K562 (cell line): ENCODE data around the gene MAL. TPM values are rescaled to one million over a fixed set of nuclear protein-coding genes. Genes with fewer than 3 reads are reported as not detected.

Experiments
- CBFA2T2 ChIP-seq: fragments of 450-650 bp; conservative IDR thresholded peaks from 2 replicates; pipeline ENCODE4 v1.6.1; 2017; ENCODE audit warnings: mild to moderate bottlenecking
- CBFB ChIP-seq: sonication (generic); formaldehyde crosslinking; IDR thresholded peaks from 2 replicates; pipeline ENCODE4 v1.4.0; 2020; ENCODE audit warnings: mild to moderate bottlenecking, missing genetic modification reagents
- CHCHD3 ChIP-seq: fragments of 250-450 bp; sonication (Bioruptor Pico); IDR thresholded peaks from 2 replicates; pipeline ENCODE4 v2.1.2; 2022; ENCODE audit warnings: mild to moderate bottlenecking
- CTCF ChIP-seq, 3 experiments: IDR thresholded peaks in 2 of 3; conservative IDR thresholded peaks in 1 of 3; 2 replicates each; pipeline ENCODE4 v1.5.1; 2011 to 2012; ENCODE audit warnings: low read length in 3 of 3, mild to moderate bottlenecking in 3 of 3, control low read depth in 2 of 3, improper control_type of control experiment in 1 of 3, inconsistent platforms in 1 of 3, low read depth in 1 of 3, mixed read lengths in 1 of 3, moderate library complexity in 1 of 3; ENCODE audit not compliant: insufficient read depth in 2 of 3
- CTCFL ChIP-seq: IDR thresholded peaks from 2 replicates; pipeline ENCODE4 v1.6.1; 2011; ENCODE audit warnings: borderline replicate concordance, low read depth, mild to moderate bottlenecking, moderate library complexity, low read length; ENCODE audit not compliant: insufficient read depth, poor library complexity, severe bottlenecking
- HDAC2 ChIP-seq: fragments of 450-650 bp; IDR thresholded peaks from 2 replicates; pipeline ENCODE4 v1.6.1; 2016; ENCODE audit warnings: mild to moderate bottlenecking
- KAT7 ChIP-seq: sonication (generic); formaldehyde crosslinking; IDR thresholded peaks from 2 replicates; pipeline ENCODE4 v1.8.0; 2022; ENCODE audit warnings: missing genetic modification reagents, mild to moderate bottlenecking, borderline replicate concordance
- KLF6 ChIP-seq: fragments of 250-450 bp; sonication (Bioruptor Pico); IDR thresholded peaks from 2 replicates; pipeline ENCODE4 v1.4.0; 2020; ENCODE audit warnings: mild to moderate bottlenecking, moderate library complexity, borderline replicate concordance
- MAZ ChIP-seq, 2 experiments: fragments of 450-650 bp in 1 of 2; sonication (generic) in 1 of 2; formaldehyde crosslinking; IDR thresholded peaks in 1 of 2; conservative IDR thresholded peaks in 1 of 2; 2 replicates each; pipeline versions ENCODE4 v1.4.0 to v1.5.0; 2020; ENCODE audit warnings: mild to moderate bottlenecking in 1 of 2, missing genetic modification reagents in 1 of 2
- NRF1 ChIP-seq, 2 experiments: fragments of 450-650 bp; IDR thresholded peaks in 1 of 2; conservative IDR thresholded peaks in 1 of 2; 2 replicates each; pipeline ENCODE4 v1.6.1; 2014; ENCODE audit warnings: mild to moderate bottlenecking in 2 of 2
- POLR3A ChIP-seq: IDR thresholded peaks from 2 replicates; pipeline ENCODE4 v1.6.1; 2011; ENCODE audit warnings: borderline replicate concordance, mild to moderate bottlenecking, moderate library complexity; ENCODE audit not compliant: insufficient read length, insufficient read depth; ENCODE audit errors: extremely low read depth
- TAF15 ChIP-seq: fragments of 200-400 bp; formaldehyde crosslinking; IDR thresholded peaks from 2 replicates; pipeline ENCODE4 v1.6.1; 2017; ENCODE audit warnings: mild to moderate bottlenecking, low read depth, low read length, moderate library complexity
- THRA ChIP-seq: fragments of 450-650 bp; IDR thresholded peaks from 2 replicates; pipeline ENCODE4 v1.6.1; 2017; ENCODE audit warnings: mild to moderate bottlenecking, moderate library complexity
- ZNF232 ChIP-seq: sonication (generic); formaldehyde crosslinking; IDR thresholded peaks from 2 replicates; pipeline ENCODE4 v1.8.0; 2022; ENCODE audit warnings: mild to moderate bottlenecking, missing genetic modification reagents
- ZNF263 ChIP-seq: sonication (generic); formaldehyde crosslinking; IDR thresholded peaks from 2 replicates; pipeline ENCODE4 v1.8.0; 2022; ENCODE audit warnings: mild to moderate bottlenecking, missing genetic modification reagents, borderline replicate concordance
- ZNF274 ChIP-seq: IDR thresholded peaks from 2 replicates; pipeline ENCODE4 v1.6.1; 2011; ENCODE audit warnings: low read depth, mild to moderate bottlenecking, low read length, moderate library complexity, borderline replicate concordance
- polyA plus RNA-seq, 8 experiments: library from polyadenylated mRNA; depleted of rRNA in 4 of 8; stranded (reverse) in 5 of 8; unstranded in 3 of 8; fragments of >200 nt; fragmentation: Nextera tagmentation in 2 of 8; fragmentation: Illumina TruSeq in 1 of 8; extraction: Ambion mirVana in 2 of 8; extraction: Trizol in 1 of 8; gene quantifications; 2 replicates each; pipeline versions ENCODE4 v1.2.1 to v1.2.3, GENCODE V29; 2011 to 2014; ENCODE audit warnings: inconsistent platforms in 1 of 8, missing spikeins in 1 of 8
- total RNA-seq, 7 experiments: library from RNA; depleted of rRNA in 6 of 7; stranded (reverse); fragments of >200 nt in 6 of 7; fragmentation: Illumina TruSeq in 2 of 7; extraction: Trizol in 2 of 7; gene quantifications; 2 replicates each; pipeline versions ENCODE4 v1.2.1 to v1.2.3, GENCODE V29; 2011 to 2021; ENCODE audit warnings: low replicate concordance in 1 of 7

The MAL gene
- total and polyA plus RNA-seq, 9 of the 15 experiments (the other 6 are each of a cell fraction or from before 2014, with no cell fraction given) = not detected

- no peak for TF ChIP-seq CBFA2T2
- no peak for TF ChIP-seq ZNF232 (CRISPR knock-in tag)
- no peak for TF ChIP-seq ZNF274
- TF ChIP-seq KAT7 = no peak
- peak; percentile 75 to 81 (median 80) for TF ChIP-seq CTCF (IDR thresholded peaks at IDR 0.05 in 2 of 3, conservative IDR thresholded peaks at IDR 0.05 in 1 of 3; ENCODE audit: insufficient read depth in 2 of 3, low read depth in 1 of 3, low read length in 3 of 3)
- TF ChIP-seq ZNF263 (CRISPR knock-in tag) = peak; percentile 84
- no peak for TF ChIP-seq TAF15
- no peak for TF ChIP-seq POLR3A
- TF ChIP-seq CBFB (CRISPR knock-in tag) = no peak
- TF ChIP-seq NRF1 (conservative IDR thresholded peaks at IDR 0.05 in 1 of 2, IDR thresholded peaks at IDR 0.05 in 1 of 2) = peak; percentile 51 to 59
- TF ChIP-seq KLF6 = no peak
- TF ChIP-seq THRA = no peak
- TF ChIP-seq MAZ (CRISPR knock-in tag; conservative IDR thresholded peaks at IDR 0.05 in 1 of 2, IDR thresholded peaks at IDR 0.05 in 1 of 2) = peak; percentile 72 to 86
- peak; percentile 61 for TF ChIP-seq CTCFL
- TF ChIP-seq CHCHD3 (CRISPR knock-in tag) = no peak
- no peak for TF ChIP-seq HDAC2
These were observed 51.4 kb downstream of the MAL start (continued) for GRCh38 chr2:95076705-95077529.
